NCI-H1436 treated with DMSO at 0.1 percent for 48 hours (cell line): ENCODE data around the gene TOP2A.

Source experiments
- DNase-seq: peaks from one replicate; lab custom pipeline; 2025; lab: John Stamatoyannopoulos, UW

Gene TOP2A

DNA sequence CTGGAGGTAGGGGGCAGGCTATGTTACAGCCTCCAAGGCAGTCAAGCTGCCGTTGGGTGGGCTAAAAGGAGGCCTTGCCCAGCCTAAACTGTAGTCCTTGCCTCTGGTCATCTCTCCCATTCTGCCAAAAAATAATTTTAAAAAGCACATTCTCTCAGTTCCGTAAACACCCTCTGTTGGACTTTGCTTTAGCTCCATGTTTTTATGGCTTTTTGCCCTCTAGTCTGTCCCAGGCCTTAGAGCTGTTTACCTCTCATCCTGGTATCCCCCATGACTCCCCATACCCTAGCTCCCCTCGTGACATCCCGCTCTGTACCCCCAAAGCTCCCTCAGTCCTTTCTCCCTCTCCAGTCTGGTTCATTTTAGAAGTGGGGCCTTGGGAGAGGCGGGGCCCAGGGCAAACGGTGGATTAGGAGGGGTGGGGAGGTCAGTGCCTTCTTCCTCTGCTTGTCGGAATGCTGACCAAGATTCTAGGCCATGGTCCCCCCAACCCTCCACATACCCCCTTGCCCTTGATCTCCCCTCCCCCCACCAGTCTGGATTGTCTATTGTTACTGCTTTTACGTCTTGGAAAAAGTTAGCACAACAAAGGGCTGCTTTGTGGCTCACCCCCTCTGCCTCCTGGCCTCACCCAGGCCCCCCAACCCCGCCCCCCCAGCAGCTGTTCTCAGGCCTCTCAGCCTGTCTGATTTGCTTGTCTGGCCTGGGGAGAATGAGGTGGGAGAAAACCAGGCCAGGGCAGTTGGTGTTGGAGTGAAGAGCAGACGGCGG is 71.5 kb downstream of the TOP2A start:
- no peak for DNase-seq

DNA sequence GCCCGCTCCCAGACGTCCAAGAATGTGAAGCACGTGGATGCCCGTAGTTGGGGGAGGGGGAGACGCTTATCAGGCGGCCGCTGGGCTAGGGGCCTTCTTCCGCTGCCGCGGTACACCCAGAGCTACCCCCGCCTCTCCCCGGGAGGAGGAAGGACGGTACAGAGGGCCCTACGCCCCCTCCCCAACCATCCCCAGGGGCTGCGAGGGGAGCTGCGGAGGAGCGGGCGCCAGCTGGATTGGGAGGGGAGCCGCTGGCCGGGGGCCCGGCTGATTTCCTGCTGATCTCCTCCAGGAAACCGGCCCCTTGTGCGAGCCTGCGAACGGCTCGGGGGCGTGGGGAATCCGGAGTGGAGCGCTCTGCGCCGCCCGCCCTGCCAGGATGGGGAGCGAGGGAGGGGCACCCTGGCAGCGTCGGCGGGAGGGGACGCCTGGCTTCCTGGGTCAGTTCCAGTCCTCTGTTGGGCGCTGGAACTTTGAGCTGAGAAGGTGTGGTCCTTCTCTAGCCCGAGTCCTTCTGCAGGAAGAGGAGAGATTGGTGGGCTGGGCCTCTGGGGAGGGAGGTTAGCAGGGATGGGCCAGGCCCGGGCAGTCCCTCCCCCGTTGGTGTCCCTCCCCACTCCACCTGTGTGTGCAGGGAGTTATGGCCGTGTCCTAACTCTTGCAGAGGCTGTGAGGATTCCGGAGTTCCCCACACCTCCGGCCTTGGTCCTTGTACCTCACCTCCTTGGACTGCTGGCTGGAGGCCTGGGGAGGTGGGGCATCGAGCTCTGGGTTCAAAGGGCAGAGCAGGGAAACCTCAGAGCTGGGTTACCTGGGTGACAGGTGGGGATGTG is 72.3 kb downstream of the TOP2A start:
- no peak for DNase-seq

DNA sequence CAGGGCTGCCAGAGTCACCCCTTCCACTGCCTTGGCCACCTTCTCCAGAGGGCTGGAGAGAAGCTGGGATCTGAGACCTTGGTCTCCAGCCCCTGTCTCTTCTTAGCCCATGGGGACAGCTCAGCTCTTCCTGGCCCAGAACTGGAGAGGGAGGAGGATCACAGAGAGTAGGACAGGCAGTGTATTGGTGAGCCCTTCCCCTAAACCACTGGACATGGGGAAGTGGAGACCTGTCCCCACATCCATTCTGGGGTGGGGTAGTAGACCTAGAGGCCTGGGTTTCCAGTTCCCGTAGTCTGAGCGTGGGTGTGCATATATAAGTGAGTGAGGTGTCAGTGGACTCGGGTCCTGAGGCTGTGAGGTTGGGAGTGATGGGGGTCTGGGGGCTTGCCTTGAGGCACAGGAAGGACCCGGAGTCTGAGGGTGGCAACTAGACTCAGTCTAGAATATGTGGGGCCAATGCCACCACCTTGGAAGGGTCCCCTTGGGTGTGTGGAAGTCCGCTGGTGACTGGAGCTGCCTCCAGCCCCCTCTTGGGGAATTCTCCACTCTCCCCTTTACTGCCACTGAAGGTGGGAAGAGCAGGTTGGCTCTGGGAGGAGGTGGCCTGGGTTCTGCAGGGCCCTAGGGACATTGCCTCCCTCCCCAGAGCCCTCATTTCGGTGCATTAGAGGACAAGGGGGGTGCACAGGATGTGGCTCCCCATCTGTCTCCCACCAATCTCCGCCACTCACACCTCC is 73.1 kb downstream of the TOP2A start:
- no peak for DNase-seq

DNA sequence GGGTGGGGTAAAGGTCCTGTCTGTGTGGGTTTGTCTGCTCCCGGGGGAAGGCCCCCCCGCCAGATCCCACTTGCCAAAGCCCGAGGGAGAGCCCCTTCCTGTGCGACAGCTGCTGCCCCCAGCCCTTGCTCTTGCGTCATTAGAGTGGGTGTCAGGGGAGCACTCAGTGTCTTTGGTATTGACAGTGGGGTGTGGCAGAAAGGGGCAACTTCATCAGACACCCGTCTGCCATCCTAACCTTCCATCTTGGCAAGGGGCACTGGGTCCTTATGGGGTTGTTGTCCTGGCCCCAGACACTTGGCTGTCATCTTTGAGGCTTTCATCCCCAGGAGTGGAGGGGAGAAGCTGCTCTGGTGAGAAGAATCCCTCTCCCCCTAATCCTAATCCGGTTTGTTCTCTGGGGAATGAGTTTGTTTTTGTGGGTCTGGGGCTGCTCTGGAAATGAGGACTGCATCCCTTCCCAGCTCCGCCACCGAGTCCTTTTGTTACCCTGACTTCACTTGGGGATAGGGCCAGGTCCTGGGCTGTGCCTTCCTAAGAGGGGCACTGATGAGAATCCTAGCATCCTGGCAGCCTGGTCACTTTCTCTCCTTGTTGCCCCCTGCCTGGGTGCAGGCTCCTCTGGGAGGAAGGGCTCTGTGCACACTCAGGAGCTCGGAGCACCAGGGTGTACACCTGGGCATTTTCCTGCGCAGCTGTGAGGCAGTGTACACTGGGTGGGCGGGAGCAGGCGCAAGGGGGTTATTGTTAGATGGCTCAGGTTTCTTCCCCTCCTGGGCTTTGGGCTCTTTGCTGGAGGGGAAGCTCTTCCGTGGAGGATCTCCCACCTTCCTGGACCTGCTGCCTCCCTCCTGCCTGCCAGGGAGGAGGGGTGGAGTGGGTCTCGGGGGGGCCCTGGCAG is 74.2 kb downstream of the TOP2A start:
- DNase-seq: peak; percentile 39

DNA sequence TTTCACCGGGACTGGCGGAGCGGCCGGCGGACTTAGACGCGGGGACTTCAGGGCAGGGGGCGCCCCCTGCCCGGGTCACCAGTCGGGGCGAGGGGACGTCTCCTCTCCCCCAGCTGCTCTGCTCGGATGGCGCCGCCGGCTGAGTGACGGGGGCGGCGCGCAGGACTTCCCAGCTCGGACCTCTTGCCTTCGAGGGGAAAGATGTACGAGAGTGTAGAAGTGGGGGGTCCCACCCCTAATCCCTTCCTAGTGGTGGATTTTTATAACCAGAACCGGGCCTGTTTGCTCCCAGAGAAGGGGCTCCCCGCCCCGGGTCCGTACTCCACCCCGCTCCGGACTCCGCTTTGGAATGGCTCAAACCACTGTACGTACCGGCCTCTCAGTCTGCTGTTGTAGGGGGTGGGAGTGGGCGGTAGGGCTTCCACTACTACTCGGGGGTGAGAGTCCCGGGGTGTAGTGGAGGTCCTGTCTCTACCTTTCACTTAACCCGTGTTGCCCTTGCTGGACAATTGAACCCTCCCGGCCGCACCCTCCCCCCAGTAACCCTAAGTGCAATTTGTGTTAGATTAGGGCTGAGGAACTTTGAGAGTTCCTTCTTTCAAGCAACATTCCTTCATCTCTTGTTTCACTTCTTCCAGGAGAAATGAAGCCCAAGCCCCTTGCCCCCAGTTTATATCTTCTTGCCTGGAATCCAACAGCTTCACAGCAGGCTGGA is 75.0 kb downstream of the TOP2A start:
- DNase-seq: no peak

DNA sequence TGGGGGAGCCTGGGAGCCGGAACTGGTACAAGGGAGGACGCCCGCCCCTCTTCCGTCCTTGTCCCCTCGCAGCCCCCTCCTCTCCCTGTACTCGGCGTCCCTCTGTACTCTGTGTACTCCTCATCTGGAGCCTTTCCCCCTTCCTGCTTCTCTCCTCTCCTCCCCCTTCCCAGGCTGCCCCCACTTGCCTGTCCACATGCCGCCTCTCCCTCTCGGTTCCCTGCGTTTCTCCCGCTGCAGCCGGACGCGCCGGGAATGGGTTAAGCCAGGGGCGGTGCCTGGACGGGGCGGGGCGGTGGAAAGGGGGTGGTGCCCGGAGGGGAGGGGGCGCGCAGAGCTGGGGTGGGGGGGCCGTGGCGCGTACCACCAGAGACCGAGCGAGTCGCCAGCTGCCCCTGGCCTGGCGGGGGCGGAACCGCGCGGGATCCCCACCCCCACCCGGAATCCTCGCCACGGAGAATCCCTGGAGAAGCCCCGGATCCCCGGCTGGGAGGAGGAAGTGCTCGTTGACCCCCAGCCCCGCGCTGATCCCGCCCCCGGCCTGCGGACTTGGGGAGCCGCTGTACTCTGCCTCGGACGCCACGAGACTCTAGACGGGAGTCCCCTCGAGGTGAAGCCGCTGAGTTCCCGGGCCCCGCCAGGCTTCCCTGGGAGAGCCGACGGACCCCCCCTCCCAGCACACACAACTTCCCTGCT is 75.7 kb downstream of the TOP2A start:
- no peak for DNase-seq

DNA sequence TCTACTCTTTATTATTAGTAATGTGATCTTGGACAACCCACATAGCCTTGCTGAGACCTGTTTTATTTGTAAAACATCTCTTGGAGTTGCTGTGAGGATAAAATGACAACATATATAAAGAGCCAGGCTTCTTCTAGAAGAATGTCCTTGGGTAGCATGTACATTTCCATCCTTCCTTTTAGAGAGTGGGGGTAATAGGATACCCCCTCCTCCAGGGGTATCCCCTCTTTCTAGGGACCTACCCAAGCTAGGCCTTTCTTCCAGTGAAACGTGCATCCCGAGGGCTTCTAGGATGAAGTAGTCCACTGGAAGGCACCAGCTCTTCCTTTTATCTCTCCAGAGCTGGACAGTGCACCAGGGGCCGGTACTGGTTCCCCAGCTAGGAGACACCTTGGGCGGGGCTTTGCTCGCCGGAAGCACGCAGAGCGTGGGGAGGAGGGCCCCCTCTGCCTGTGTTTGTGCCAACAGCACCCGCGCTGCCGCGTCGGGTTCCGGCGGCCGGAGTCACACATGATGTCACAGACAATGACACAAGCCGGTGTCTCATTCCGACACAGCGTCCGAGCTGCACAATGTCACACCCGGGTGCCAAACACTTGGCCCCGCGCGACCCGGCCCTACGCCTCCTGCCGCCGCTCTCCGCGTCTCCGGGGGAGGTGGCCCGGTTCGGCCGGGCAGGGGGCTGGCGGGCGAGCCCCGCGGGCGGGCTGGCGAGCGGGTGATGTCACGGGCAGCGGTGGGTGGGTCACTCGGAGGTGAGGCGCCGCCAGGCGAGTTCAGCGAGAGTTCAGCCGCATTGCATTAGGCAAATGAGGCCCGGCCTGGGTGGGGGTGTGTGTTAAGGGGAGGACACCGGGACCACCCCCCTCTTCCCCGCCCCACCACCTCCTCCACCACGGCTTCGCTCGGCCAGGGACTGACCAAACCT is 76.6 kb downstream of the TOP2A start:
- DNase-seq: no peak

DNA sequence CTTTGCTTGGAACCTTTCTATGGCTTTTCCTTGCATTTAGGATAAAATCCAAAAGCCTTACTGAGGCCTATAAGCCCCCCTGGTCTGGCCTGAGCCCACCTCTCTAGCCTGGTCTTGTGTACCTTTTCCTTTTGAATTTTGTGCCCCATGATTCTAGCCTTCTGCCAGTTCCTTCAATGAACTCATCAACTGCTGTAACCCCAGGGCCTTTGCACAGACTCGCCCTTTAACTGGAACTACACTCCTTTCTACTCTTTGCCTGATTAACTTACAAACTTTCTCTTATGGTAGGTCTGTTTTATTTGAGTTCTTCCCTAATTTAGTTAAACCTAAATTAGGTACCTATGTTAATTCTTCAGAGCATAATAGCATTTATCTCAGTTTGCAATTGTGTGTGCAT is 77.4 kb downstream of the TOP2A start:
- no peak for DNase-seq

DNA sequence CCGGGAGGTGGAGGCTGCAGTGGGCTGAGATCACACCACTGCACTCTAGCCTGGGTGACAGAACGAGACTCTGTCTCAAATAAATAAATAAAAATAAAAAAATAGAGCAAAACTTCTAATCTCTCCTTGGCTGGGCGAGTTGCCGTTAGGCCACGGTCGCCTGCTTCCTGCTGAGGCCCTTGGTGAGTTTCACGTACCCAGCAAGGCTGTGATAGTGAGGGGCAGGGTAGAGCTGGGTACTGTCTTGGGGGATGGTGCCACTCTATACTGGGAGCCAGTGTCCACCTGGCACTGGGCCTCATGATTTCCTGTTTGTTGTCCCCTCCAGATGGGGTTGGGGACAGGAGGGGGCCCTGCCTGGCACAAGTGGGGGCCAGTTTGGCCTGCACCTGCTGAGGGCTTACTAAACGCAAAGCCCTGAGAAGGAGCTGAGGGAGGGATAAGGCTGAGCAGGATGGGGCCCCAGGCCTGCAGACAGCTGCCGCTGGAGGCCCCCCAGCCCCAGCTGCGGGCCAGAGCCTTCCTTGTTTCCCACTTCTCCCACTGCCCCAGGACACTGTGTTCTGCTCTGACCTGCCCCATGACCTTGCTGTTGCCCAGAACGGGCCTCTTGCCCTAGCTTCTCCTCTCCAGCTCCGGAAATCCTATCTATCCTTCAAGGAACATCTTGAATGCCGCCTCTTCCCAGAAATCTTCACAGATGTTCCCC is 78.6 kb downstream of the TOP2A start:
- no peak for DNase-seq
